GM21367 (cell line): ENCODE measurements around the gene LRRTM3.

Experiments
- ATAC-seq: cut with Tn5 transposase; IDR thresholded peaks from one replicate; pipeline ENCODE4 v1.9.1; 2021; ENCODE audit not compliant: unreplicated experiment

LRRTM3 gene

DNA sequence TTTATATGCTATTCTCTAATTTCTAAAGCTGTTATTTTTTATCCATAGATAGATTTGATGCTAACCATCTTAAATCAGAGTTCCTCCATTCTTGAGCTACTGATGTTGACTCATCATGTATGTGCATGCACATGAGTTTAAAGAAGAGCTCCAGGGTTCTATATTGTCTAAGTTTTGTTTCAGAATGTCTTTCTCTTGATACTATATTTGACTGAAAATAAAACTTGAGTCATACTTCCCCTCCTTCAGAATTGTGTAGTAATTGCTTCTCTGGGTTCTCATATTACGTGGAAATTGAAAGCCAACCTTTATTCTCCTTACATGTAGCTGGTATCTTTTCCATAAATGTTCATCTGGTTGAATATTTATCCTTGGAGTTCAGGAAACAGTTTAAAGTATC is 89.4 kb downstream of the LRRTM3 start:
- no peak for ATAC-seq

DNA sequence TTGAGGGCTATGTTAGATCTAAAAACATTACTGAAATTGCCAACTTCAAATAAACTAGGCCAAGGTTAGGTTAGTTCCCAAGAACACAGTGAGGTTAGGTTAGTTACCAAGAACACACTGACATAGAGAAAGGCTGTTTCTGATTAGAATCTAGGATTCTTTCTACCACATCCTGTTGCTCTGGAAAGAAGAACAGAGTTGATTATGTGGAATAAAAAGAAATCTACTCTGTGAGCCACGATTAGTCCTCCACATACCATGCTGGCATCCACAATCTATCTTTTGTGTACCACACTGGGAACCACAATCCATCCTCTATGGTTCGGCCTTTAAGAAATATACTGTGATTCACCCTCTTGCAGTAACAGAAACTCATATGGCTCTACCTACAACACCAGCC is 91.4 kb downstream of the LRRTM3 start:
- ATAC-seq = no peak

DNA sequence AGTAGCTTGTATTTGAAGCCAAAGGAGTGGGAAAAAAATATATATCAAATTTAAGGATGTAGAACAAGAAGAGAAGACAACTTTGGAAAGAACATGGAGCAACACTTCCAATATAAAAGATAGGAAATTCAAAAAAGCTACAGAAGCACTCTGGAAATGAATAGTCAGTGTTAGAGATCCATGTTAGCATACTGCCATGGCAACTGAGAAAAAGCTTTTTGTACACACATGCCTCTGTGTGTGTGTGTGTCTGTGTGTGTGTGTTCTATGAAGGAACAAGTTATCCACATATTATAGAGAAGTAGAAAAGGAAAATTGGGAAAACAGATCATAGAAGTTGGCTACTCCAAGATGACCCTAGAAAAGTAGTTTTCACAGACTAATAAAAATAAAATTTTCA is 96.3 kb downstream of the LRRTM3 start:
- no peak for ATAC-seq

DNA sequence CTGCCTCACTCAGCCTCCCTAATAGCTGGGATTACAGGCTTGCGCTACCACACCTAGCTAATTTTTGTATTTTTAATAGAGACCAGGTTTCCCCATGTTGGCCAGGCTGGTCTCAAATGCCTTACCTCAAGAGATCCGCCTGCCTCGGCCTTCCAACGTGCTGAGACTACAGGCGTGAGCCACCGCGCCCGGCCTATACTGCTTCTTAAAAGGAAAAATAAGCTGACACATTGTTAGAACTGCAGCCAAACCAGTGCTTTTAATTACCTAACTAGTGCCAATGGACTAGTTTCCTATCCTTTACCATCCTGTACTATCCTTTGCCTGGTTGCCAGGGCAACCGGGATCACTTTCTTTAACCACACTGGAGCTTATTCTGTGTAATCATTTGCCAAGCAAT is 108.0 kb downstream of the LRRTM3 start:
- no peak for ATAC-seq

DNA sequence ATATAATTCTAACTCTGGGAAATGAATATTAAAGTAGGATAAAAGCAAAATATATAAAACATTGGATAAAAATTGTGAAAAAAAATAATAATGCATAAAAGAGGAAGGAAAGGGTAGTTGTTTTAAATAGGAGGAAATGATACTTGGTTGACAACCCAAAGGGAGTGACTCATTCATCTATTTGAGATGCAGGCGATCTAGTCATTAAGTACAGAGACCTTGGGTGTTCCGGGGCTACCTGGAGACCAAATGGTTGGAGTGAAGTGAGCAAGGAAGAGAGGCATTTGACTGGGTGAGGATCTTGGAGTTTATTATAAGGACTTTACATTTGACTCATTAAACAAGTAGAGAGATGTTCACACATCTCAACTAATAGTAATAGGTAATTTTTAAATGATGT is 111.0 kb downstream of the LRRTM3 start:
- ATAC-seq = no peak

DNA sequence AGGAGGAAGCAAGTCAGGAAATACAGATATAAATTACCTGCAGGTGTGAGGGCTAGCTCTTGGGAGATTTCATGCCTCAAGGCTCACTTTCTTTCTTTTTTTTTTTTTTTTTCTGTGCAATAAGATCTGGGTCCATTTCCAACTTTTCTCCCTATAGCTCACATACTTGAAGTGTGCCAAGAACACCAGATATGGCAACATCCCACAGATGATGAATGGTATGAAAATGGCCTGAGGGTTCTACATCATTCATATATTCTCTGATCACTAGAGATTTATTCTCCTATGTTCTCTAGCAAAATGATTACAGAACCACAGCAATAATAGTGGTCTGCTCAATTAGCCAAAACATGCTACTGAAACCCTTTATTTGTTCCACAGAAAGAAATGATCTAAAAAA is 117.2 kb downstream of the LRRTM3 start:
- no peak for ATAC-seq

DNA sequence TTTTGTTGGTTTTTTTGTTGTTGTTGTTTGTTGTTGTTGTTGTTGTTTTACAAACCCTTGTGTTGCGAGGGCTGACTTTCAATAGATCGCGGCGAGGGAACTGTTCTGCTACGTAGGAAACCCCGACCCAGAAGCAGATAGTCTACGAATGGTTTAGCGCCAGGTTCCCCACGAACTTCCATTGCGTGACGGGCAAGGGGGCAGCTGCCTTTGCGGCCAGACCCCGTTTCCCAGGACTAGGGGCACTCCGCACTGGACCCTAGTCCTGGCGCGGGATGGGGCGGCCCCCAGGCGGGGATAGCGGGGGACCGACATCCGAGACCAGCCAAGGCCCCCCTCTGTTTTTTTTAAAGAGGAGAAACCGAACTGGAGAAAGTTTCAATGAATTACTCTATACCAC is 119.6 kb downstream of the LRRTM3 start:
- no peak for ATAC-seq

DNA sequence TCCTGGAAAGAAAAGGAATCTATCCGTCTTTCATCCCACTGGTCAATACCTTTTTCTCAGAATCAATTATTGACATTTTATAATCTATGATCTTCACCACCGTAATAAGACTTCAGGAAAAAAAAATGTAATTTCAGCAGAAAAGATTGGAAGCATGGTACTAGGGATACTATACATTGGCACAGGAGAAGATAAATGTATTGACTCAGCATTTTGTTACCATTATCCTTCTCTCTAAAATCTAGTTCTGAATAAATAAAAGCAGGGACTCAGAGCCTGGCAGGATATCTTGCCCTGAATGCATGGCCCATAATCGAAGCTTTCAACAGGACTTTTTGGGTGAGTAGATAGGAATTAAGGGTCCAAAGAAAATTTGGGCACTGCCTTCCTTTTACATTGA is 120.7 kb downstream of the LRRTM3 start:
- no peak for ATAC-seq

DNA sequence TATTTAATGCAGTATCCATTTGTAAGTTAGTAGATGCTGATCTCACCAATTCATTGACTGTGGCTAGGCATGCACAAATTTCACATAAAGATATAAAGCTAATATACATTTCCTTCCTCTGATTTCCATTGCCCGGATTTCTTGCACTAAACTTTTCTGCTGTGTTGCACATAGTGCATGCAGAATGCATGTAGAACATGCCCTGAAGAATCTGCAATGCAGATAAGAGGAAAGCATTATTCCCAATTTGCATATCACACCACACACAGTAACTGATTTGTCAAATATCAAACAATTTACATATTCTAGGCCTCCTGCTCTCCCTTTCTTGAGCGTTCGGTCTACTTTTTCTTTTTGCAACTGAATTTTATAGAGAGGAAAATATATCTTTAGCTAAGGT is 124.2 kb downstream of the LRRTM3 start:
- ATAC-seq = no peak

DNA sequence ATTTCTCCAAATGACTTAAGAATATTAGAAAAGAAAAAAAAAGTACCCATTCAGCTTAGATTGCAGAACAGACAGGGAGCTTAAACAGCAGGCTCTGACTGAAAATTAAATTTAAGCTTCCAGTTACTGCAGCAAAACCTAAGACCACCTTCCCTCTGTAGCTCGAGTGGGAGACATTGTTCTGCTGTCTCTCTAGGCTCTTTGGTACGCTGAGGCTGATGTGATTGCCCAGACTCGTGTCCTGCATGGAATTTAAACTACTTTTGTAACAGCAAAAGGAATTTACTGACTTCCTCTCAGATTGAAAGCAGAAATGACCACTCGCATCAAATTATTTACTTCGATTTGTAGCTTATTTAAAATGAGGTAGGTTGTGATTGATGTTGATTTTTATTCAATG is 124.6 kb downstream of the LRRTM3 start:
- ATAC-seq = no peak

DNA sequence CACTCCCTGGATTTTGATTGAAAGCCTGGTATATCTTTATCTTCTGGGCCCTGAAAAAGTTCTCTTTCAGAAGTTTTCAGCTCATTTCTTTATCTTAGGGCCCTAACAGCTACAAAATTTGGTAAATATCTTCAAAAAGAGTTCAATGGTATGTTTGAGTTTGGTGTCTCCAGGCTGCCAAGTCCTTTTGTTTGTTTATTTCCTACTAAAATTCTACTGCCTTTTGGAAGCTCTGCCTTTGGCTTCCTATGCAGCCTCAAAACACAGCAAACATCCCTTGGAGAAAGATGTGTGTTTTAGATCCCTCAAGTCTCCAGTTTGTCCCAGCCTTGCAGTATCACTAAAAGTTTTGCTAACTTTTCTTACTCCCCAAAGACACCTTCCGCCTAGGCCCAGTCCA is 146.8 kb downstream of the LRRTM3 start:
- no peak for ATAC-seq

DNA sequence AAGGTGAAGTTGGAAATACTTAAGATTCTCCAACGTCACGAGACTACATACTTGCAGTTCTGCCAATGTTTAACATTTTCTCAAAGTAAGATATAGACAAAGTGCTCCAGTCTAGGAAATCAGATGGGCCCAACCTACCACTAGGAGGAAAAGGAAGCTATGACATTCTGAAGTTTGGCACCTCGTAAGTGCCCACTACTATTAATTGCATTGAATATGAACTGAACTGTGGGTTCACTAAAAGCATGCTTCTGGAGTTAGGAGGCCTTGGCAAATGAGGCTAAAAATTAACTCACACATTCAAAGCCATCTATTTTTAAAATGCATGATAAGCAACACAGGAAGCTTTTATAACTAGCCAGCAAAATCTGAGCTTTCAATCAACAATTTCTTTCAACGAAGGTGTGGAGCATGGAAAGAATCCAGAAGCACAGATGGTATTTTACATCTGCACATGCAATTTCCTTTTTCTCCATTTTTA is 149.7 kb downstream of the LRRTM3 start:
- ATAC-seq = no peak

DNA sequence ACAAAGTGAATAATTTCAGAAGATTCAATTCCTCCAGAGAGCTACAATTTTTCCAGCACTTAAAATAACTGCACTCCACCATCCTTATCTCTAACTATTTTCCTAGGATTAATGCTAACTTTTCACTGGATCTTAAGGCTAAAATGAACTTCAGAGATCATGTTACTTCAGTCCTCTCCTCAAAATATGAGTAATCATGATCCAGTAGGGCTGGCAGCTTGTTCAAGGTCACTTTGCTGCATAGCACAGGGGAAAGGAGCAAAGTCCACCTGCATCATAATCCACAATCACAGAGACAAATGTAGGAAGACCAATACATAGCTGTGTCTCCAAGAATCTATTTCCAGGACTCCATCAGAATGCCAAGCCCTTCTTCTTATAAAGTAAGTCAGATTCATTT is 150.3 kb downstream of the LRRTM3 start:
- no peak for ATAC-seq

DNA sequence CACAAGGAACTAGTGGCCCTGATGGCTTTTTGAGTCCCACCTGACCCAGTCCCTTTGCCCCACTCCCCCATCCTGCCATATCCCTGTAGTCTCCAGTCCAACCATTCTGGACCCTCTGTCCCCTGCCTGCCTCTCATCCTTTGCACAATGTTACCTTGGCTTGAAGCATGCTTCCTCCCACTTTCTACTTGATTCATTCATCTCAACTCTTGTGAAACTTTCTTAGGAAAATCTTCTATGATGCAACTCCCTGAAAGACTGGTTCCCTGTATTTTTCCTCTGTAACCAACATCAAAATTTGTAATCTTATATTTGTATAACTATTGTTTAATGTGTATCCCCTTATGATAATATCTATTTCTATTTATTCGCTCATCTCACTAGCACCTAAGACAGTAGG is 151.5 kb downstream of the LRRTM3 start:
- ATAC-seq = no peak

DNA sequence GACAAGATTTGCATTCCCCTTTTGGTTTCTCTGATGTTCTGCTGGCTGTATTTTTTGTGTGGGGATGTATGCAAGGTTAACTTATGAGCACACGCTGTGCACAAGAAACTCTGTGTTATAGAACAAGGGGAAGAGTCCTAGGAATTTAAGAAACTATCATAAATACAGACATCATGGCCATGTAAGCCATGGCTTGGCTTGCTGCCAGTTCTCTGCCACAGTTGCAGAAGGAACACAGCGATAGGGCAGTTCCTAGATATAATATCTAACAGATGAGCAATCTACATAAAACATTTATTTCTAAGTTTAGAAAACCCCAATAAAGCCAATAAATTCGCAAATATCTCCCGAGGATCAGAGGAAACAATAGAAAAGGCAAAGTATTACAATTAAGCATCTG is 153.3 kb downstream of the LRRTM3 start:
- no peak for ATAC-seq

DNA sequence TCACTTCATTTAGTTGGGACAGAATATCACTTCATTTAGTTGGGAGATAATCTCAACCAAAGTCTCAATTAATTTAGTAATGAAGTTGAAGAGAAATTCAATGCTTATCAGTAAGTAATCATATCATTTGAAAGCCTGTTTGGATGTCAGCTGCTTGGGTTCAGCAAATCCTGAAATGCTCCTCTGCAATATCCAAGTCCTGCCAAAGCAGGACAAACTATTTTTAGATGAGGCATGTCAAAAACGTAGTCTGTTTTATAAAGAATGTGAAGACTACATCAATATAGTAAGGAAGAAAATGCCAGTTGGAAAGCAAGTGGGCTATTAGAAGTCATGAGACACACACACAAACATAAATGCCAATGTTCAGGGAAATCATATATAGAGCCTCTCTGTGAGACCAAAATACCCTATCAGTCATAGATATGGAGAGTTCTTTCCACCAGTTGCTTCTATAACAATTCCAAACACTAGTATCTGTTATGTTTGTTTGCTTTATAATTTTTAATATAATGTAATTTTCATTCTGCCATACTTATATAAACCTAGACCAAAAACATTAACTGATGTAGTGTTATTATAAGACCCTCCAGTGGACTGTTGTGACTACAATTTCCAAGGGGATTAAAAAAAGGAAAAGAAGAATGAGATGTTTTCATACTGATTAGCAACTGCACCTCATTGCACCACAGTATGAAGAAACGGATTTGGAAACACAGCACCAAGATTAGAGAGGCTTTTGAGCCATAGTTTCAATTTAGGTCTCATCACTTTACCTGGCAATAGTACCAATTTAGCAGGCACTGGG is 160.7 kb downstream of the LRRTM3 start:
- ATAC-seq = no peak

DNA sequence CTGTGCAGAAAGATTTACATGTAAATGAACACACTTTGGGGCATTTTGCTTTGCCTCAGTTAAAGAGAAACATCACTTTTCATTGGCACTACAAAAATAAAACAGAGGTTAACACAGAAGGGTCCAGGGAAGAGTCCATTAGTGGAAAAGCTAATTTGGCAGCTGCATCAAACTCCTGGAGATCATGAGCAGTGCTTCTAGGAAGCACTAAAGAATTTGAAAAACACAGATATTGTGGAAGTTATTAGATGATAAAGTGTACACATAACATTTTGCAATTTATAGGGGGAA is 161.2 kb downstream of the LRRTM3 start:
- no peak for ATAC-seq

DNA sequence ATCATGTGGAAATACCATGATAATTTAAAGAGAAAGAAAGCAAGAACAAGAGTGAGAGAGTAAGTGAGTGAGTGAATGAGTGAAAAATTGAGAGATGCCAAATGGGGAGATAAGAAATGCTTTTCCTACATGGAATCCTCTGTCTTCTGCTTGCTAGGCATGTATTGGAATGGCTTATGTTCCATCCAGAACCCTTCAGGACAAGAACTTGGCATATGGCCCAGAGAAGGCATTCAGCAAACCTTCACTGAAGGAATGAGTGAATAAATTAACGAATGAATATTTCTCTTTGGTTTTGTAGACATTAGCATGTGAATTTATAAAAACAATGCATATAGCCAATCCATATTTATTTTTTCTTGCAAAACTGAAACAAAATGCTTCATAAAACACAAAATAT is 162.2 kb downstream of the LRRTM3 start:
- no peak for ATAC-seq

DNA sequence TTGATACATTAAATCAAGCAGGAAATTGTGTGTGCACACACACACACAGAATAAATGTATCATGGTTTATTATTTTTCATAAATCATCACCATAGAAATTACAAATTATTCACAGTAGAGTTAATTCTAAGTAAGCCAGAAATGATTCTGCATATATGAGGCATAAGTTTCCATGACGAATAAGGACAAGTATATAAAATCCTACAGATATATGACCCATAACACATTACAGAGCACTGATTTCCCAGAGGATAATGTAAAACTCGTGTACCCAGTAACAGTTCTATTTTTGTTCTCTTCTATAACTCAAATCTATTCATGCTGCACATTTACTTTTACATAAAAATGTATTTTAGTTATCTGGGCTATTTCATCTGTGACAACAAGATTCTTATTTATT is 169.7 kb downstream of the LRRTM3 start:
- ATAC-seq = no peak

DNA sequence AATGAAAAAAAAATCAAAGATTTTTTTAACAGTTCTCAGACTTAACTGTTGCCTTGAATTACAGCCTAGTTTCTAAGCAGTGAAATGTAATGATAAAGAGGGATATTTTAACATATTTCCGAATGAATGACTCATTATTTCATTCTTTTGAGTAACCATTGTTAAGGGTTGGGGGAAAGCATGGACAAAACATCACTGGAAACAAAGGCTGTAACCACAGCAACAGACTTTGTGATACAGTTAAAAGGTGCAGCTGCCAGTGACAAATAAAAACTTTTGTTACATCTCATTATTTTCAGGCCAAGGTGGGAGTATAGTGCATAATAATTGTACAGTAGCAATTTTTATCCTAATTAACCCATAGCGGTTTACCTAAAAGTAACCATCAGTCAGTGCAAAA is 172.6 kb downstream of the LRRTM3 start:
- ATAC-seq = no peak

DNA sequence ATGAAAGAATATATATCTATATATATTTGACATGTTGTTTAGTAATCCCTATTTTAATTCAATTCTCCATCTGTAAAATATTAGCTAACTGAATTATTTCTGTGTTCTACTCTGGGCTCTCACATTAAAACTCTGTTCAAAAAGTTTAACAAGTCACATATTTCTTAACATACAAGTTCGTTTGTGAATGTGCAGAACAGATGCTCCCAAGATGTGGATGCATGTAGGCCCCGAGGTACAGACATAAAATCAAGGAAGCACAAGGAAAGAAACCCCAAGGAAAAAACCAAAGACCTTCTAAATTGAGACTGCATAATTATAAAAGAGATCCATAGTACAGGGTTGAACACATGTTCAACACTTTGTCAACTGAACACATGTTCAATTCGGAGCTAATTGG is 175.1 kb downstream of the LRRTM3 start:
- no peak for ATAC-seq

DNA sequence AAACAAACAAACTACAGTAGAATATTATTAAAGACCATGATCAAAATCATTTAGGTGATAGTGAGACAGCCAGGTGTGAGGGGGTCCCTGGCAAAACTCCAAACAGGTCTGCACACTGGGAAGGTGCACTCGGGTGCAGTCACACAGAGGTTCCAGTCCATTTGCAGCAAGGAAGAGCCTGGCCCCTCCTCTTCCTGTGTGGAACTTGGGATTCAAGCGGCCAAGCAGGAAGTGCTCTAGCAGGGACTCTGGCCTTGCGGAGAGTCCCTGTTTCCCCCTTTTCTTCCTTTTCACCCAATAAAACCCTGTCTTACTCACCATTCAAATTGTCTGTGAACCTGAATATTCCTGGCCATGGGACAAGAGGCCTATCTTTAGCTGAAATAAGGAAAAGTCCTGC is 181.8 kb downstream of the LRRTM3 start:
- ATAC-seq = no peak

DNA sequence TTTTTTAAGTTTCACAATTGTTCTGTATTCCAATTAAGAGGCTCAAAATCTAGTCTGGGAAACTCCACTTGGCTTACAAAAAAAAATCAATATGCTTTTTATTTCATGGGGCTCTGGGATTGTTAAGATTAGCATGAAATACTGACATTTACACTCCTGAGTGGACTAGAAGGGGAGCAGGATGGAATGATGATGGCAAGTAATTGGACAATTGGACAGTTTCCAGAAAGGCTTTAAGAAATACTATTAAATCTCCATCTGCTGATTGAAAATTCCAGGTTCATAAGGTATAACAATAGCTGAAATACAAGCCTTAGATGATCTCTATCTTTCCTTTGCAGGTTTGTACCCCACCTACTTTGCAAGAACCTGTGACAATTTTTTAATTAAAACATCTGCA is 184.4 kb downstream of the LRRTM3 start:
- ATAC-seq = no peak
